NCI-H748 treated with DMSO at 0.1 percent for 48 hours (cell line): Measurements from ENCODE around the gene LIN54.
"Not testable (repeated sequence)": the region's sequence is repeated elsewhere in the genome, so short reads cannot be mapped to it uniquely, and the experiment has no call there.

ENCODE experiments used
- DNase-seq: peaks from one replicate; lab custom pipeline; 2025; lab: John Stamatoyannopoulos, UW

The LIN54 gene

GRCh38 chr4:83010522-83011318 lies at the start of gene LIN54:
TSS of gene LIN54 (minus strand) at chr4:83010823. CDS start at chr4:82984844, 25,979 bp downstream.
- DNase-seq = peak; percentile 27

- DNase-seq = no peak
Observed at GRCh38 chr4:83054928-83055327, 44.3 kb upstream of the LIN54 start.

- not testable (repeated sequence) for DNase-seq
Observed at GRCh38 chr4:83048781-83049180, 38.2 kb upstream of the LIN54 start.

- DNase-seq = no peak
Observed at GRCh38 chr4:83046693-83047473, 36.3 kb upstream of the LIN54 start.

- no peak for DNase-seq
Observed at GRCh38 chr4:83043801-83044407, 33.3 kb upstream of the LIN54 start.

GRCh38 chr4:83043157-83043556 lies 32.5 kb upstream of the LIN54 start:
- not testable (repeated sequence) for DNase-seq

GRCh38 chr4:83040269-83040668 lies 29.6 kb upstream of the LIN54 start:
- DNase-seq = no peak

GRCh38 chr4:83036991-83037665 lies 26.5 kb upstream of the LIN54 start:
- DNase-seq = no peak

GRCh38 chr4:83034630-83035494 lies 24.2 kb upstream of the LIN54 start, which contains the start of gene COPS4:
TSS of gene COPS4 (plus strand) at chr4:83035183. CDS start at chr4:83035225, 42 bp downstream.
- peak; percentile 93 for DNase-seq

GRCh38 chr4:83029688-83030087 lies 19.1 kb upstream of the LIN54 start:
- DNase-seq = no peak

GRCh38 chr4:83028976-83029375 lies 18.4 kb upstream of the LIN54 start:
- DNase-seq = no peak

- DNase-seq = no peak
Observed at GRCh38 chr4:83025563-83025962, 14.9 kb upstream of the LIN54 start.

GRCh38 chr4:83024233-83024632 lies 13.6 kb upstream of the LIN54 start:
- DNase-seq = no peak

- not testable (repeated sequence) for DNase-seq
Observed at GRCh38 chr4:83023599-83023998, 13.0 kb upstream of the LIN54 start.

GRCh38 chr4:83022724-83023450 lies 12.3 kb upstream of the LIN54 start:
- DNase-seq = no peak

- DNase-seq = no peak
Observed at GRCh38 chr4:83019794-83020494, 9.3 kb upstream of the LIN54 start.

GRCh38 chr4:83013902-83014301 lies 3.3 kb upstream of the LIN54 start:
- DNase-seq = no peak

GRCh38 chr4:83013420-83013867 lies 2.8 kb upstream of the LIN54 start:
- peak; percentile 16 for DNase-seq

- DNase-seq = peak; percentile 83
Observed at GRCh38 chr4:83012687-83013419, 2.2 kb upstream of the LIN54 start.
